SJCRH30 (cell line): ENCODE measurements around the gene EEF1A2. TPM values are rescaled to one million over a fixed set of nuclear protein-coding genes. Genes with fewer than 3 reads are reported as not detected.

Source experiments
- DNase-seq, 2 experiments: peaks; one replicate each; pipeline ENCODE4 v3.0.0-alpha.2; 2015 to 2020
- H3K27ac ChIP-seq: fragments of 250-450 bp; sonication (Bioruptor Pico); 2 replicates; pipeline ENCODE4 v1.5.1; 2020; ENCODE audit warnings: mild to moderate bottlenecking, moderate library complexity
- H3K27me3 ChIP-seq: fragments of 250-450 bp; sonication (Bioruptor Pico); 2 replicates; pipeline ENCODE4 v1.5.1; 2020; ENCODE audit warnings: mild to moderate bottlenecking, moderate library complexity
- H3K36me3 ChIP-seq: fragments of 250-450 bp; sonication (Bioruptor Pico); 2 replicates; pipeline ENCODE4 v1.5.1; 2020; ENCODE audit warnings: mild to moderate bottlenecking, moderate library complexity
- H3K4me1 ChIP-seq: fragments of 250-450 bp; sonication (Bioruptor Pico); 2 replicates; pipeline ENCODE4 v1.5.1; 2020; ENCODE audit warnings: mild to moderate bottlenecking, moderate library complexity
- H3K4me3 ChIP-seq: fragments of 250-450 bp; sonication (Bioruptor Pico); 2 replicates; pipeline ENCODE4 v1.5.1; 2020; ENCODE audit warnings: mild to moderate bottlenecking, moderate library complexity
- H3K9me3 ChIP-seq: fragments of 250-450 bp; sonication (Bioruptor Pico); replicated peaks from 2 replicates; pipeline ENCODE4 v1.5.1; 2020; ENCODE audit warnings: mild to moderate bottlenecking, moderate library complexity
- total RNA-seq: library from RNA; depleted of rRNA; stranded (reverse); fragments of >200 nt; shearing (Covaris generic); gene quantifications from 2 replicates; pipeline ENCODE4 v1.2.3, GENCODE V29; 2014; rRNA removed

The EEF1A2 gene
- total RNA-seq = 0.76 and 1.4 TPM in 2 replicates

DNA sequence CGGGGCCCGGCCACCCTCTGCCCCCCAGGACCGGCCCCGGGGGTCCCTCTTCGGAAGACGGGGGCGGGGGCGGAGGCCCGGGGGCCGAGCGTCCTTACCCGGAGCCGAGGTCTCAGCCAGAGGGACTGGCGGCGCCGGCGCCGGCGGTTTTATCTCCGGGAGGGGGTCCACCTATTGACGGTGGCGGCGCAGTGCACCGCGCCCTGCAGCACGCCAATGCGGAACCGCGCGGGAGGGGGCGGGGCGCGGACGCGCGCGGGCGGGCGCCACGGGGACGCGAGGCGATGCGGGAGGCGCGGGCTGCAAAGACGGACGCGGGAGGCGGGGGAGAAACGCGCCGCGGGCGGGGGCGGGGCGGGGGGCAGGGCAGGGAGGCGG is at the start of gene EEF1A2:
EEF1A2 (minus strand) TSS at position 124 of the 378 bp plus-strand sequence. CDS start 1,320 bp downstream, outside the sequence.
- Histone ChIP-seq H3K27ac (no peak within 1 kb of the TSS), H3K4me1 (peaks cover 19% of the 10 kb centered on the region), H3K36me3 (no peaks in the 10 kb centered on the region), H3K27me3 (peaks cover 37% of the 10 kb centered on the region), H3K4me3 (no peak within 1 kb of the TSS), H3K9me3 (no peaks in the 10 kb centered on the region)
- no peak for DNase-seq

DNA sequence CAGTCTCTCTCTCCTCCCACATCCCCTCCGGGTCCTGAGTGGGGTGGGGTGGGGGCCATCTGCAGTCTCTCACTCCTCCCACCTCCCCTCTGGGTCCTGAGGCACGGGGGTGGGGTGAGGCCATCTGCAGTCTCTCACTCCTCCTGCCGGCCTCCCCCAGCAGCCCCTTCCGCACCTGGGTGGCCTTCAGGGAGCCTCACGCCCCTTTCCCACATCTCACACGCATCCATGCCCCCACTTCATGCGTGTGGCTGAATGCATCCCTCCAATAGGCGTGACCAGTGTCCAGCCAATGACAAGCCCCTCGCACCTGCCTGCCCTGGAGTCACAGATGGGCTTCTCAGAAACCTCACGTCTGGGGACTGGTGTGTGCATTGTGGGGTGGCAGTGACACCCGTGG is 49.7 kb upstream of the EEF1A2 start:
- H3K27me3 ChIP-seq = peaks cover 64% of the 10 kb centered on the region
- DNase-seq = no peak

DNA sequence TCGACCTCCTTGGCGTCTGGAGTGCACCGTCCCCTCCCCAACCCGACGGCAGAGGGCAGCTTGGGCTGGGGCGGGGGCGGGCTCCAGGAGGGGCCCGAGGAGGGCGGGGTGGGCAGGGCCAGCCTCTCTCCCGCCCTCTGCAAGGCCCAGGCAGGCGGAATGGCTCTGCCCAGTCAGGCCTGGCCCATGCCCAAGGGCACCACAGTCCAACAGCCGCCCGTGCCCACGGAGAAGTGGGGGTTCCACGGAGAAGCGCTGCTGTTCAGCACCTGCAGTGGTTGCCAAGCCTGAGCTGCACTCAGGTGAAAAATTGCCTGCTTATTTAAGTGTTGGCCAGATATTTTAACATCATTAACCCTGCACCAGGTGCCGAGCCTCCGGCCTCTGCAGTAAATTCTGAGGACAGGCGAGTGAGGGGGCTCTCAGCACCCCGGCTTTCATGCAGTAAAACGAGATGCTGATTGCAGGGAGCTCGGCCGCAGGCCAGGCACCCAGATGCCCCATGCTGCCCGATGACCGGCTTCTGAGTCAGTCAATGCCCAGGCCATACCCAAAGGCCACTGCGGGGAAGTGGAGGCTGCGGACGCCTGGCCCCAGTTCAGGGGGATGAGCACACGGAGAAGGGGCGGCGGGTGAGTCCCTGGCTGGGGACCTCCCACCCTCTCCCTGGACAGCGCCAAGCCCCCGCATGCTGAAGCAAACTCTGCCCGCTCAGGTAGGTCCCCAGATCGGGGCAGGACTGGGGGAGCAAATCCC is 49.0 kb upstream of the EEF1A2 start, which contains the start of gene SRMS:
SRMS (minus strand) TSS at position 25 of the 756 bp plus-strand sequence. CDS start 286 bp downstream, outside the sequence.
- no peak for DNase-seq
- Histone ChIP-seq H3K36me3 (no peaks in the 10 kb centered on the region), H3K4me1 (peaks cover 6% of the 10 kb centered on the region; the same call in 1 of the 2 replicates), H3K27ac (no peak within 1 kb of the TSS), H3K27me3 (peaks cover 70% of the 10 kb centered on the region), H3K9me3 (no peaks in the 10 kb centered on the region), H3K4me3 (no peak within 1 kb of the TSS)

More for the DNA sequence above, 49.7 kb upstream of the EEF1A2 start:
- Histone ChIP-seq H3K36me3 (no peaks in the 10 kb centered on the region), H3K4me3 (no peak overlapping the region), H3K27ac (no peak overlapping the region), H3K9me3 (no peaks in the 10 kb centered on the region), H3K4me1 (peaks cover 8% of the 10 kb centered on the region; the same call in 1 of the 2 replicates)

DNA sequence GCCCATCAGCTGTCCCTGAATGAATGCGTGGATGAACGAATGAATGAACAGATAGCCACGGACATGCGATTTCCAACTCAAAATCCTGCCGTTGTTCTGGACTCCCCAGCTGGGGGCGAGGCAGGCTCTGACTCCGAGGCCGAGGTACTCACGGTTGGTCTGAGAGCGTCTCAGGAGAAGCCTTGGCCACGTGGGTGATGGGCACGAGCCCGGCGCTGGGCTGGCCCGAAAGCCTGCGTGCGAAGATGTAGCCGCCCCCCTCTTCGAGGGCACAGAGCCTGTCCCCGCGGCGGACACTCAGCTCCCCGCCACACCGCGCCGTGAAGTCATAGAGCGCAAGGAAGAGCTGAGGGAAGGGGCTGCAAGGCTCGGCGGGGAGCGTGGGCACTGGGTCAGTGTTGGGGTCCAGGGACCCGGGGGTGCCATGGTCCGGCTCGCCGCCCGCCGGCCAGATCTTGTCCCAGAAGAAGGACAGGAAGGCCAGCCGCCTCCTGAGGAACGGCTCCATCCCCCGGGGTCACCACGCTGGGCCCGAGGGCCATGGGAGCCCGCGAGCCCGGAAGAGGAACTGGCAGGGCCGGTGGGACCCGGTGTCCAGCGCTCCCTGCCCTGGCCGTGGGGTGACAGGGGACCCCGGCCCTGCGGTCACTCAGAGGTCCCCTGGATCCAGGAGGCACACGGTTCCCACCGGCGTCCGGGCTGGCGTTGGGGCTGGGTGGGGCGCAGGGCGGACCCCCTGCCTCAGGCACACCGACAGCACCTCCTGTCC is 48.3 kb upstream of the EEF1A2 start:
- DNase-seq = no peak
- no peak overlapping the region for H3K27ac ChIP-seq
- H3K27me3 ChIP-seq = peaks cover 70% of the 10 kb centered on the region
- H3K4me3 ChIP-seq = no peak overlapping the region
- H3K36me3 ChIP-seq = no peaks in the 10 kb centered on the region
- no peaks in the 10 kb centered on the region for H3K9me3 ChIP-seq
- no peaks in the 10 kb centered on the region for H3K4me1 ChIP-seq

DNA sequence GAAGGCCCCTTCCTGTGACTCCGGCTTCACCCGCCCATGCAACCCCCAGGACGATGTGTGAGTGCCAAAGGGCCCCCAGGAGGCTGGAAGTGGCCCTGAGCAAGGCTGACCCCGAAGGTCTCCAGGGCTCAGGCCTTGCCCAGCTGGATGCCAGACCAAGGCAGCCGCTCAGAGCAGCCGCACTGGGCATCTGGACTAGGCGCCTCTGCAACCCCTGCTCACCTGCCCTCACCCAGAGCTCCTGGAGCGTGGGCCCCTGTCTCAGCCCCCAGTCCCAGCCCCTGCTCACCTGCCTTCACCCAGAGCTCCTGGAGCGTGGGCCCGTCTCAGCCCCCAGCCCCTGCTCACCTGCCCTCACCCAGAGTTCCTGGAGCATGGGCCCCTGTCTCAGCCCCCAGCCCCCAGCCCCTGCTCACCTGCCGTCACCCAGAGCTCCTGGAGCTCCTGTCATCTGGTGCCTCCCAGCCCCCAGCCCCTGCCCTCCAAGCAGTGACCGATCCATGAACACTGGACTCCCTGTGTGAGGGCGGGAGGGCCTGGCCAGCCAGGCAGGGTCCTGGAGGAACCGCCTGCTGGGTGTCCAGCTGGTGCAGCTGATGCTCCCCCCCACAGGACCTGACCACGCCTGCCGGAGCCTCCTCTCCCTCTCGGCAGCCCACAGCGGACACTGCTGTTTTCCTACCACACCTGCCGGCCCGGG is 47.5 kb upstream of the EEF1A2 start:
- Histone ChIP-seq H3K4me1 (no peaks in the 10 kb centered on the region), H3K27ac (no peak overlapping the region), H3K4me3 (no peak overlapping the region), H3K27me3 (peaks cover 70% of the 10 kb centered on the region), H3K9me3 (no peaks in the 10 kb centered on the region), H3K36me3 (no peaks in the 10 kb centered on the region)
- DNase-seq = no peak

DNA sequence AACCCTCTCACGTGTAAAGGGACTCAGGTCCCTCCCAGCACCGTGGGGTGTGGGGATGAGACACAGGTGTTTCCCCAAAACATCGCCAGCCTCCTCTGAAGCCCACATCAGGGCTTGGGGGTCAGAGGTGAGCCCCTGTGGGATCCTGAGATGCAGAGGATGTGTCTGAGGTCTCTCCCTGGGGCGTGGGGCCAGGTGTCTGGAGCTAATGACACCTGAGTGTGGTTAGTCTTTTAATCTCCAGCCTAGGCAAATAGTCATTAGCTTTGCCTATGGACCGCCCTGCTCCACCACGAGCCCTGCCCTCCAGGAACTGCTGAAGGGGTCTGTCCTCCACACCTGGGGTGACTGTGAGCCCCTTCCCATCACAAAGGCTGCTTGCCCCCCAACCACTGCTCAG is 46.9 kb upstream of the EEF1A2 start:
- Histone ChIP-seq H3K36me3 (no peaks in the 10 kb centered on the region), H3K9me3 (no peaks in the 10 kb centered on the region), H3K27ac (no peak overlapping the region), H3K4me3 (no peak overlapping the region), H3K4me1 (no peaks in the 10 kb centered on the region), H3K27me3 (peaks cover 68% of the 10 kb centered on the region)
- no peak for DNase-seq

DNA sequence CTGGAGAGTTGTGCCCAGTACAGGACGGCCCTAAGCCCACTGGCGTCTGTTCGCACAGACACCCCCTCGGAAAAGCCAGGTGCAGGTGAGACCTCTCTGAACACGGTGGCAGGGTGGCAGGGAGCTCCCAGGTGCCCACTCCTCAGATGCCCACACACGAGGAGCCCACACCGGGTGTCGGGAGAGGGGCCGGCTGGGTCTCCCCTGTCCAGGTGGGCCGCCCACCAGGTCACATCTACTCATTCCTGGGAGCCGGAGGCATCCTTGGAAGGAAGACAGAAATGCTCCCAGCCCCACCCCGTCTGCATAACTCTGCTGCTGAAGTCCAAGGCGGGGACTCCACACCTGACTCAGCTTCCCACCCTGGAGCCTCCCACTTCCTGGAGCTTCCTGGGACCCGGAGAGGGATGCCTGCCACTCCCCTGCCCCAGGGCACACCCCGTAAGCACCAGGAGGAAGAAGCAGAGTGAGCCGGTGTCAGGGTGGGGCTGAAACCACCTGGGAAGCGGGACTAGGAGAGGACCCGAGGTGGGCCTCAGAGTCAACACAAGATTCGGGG is 46.2 kb upstream of the EEF1A2 start:
- peaks cover 63% of the 10 kb centered on the region for H3K27me3 ChIP-seq
- H3K4me3 ChIP-seq = no peak overlapping the region
- no peak for DNase-seq
- H3K36me3 ChIP-seq = no peaks in the 10 kb centered on the region
- H3K27ac ChIP-seq = no peak overlapping the region
- H3K4me1 ChIP-seq = no peaks in the 10 kb centered on the region
- no peaks in the 10 kb centered on the region for H3K9me3 ChIP-seq

DNA sequence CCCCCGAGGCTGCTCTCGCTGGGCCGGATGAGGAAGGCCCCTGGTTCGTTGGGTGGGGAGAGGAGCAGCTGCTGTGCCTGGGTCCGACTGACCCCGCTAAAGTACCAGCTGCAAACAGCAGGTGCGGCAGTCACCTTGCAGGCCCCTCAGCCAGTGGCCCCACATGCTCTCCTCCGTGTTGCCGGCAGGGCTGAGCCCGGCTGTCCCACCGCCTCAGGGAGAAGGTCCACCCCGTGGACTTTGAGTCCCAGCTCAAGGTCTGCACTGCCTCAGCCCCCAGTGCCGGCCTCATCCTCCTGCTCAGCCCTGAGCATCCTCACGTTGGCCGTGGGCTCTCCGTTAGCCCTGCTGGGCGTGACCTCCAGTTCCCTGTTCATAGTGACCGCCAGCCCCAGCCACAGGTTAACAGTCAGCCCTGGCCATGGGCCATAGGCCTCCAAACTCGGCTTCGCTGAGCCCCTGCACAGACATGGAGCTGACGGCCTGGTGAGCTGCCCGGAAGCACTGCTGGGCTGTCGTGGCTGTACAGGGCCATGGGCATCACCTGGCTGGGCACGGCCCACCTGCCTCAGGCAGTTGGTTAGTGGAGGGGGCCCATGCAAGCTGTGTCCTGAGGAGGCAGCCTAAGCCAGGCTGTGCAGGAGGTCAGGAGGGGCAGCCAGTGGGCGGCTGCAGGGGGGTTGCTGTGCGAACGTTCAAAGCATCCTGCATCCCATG is 45.5 kb upstream of the EEF1A2 start:
- Histone ChIP-seq H3K27me3 (peaks cover 57% of the 10 kb centered on the region), H3K4me3 (no peak overlapping the region)

DNA sequence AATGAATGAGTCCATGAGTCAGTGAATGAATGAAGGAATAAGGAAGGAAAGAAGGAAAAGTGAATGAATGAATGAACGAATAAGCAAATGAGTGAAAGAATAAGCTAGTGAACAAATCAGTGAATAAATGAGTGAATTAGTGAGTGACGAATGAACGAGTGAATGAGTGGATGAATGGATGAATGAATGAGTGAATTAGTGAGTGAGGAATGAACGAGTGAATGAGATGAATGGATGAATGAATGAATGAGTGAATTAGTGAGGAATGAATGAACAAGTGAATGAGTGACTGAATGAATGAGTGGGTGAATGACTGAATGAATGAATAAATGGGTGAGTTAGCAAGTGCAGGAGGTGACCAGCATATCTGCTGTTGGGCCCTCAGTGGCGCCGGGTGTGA is 44.9 kb upstream of the EEF1A2 start:
- Histone ChIP-seq H3K27me3 (peaks cover 56% of the 10 kb centered on the region), H3K36me3 (no peaks in the 10 kb centered on the region), H3K4me1 (no peaks in the 10 kb centered on the region), H3K9me3 (no peaks in the 10 kb centered on the region), H3K27ac (no peak overlapping the region), H3K4me3 (no peak overlapping the region)
- DNase-seq = no peak

More for the DNA sequence above, 45.5 kb upstream of the EEF1A2 start:
- H3K9me3 ChIP-seq = no peaks in the 10 kb centered on the region
- DNase-seq = no peak
- no peak overlapping the region for H3K27ac ChIP-seq
- no peaks in the 10 kb centered on the region for H3K4me1 ChIP-seq
- no peaks in the 10 kb centered on the region for H3K36me3 ChIP-seq

DNA sequence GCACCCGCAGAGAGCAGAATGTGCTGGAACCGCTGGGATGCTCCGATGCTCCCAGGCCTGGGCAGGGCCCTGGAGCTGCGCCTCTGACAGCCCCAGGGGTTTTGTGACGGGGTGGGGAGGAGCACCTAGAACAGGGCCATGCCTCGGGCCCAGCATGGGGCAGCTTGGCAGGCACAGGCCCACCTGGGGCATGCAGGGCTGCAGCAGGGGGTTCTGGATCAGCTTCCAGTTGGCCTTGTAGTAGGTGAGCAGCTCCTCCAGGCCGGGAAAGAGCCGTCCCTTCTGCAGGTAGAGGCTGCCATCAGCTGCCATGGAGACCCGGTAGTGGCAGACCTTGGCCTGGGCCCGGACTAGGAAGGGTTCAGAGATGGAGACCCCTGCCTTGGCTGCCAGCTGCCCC is 44.2 kb upstream of the EEF1A2 start:
- Histone ChIP-seq H3K9me3 (no peaks in the 10 kb centered on the region), H3K27me3 (peaks cover 50% of the 10 kb centered on the region), H3K4me1 (no peaks in the 10 kb centered on the region), H3K4me3 (no peak overlapping the region), H3K36me3 (no peaks in the 10 kb centered on the region), H3K27ac (no peak overlapping the region)
- DNase-seq = no peak

DNA sequence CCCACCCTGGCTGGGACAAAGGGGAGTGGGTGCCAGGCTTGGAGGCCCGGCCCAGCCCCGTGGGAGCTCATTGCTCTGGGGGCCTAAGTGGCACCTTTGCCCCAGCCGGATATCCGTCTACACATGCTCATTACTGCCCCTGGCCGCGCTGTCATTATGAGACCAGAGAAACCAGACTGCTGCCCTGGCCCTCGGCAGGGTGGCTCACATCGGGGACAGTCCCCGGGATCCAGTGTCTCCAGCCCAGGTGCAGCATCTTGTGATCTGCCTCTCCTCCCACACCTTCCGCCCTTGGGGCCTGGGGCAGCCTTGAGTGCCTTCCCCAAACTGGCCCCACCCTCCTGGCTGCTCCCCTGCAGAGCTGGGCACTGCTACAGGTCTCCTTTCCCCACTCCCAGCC is 43.8 kb upstream of the EEF1A2 start:
- Histone ChIP-seq H3K9me3 (no peaks in the 10 kb centered on the region), H3K36me3 (no peaks in the 10 kb centered on the region), H3K27me3 (peaks cover 46% of the 10 kb centered on the region), H3K27ac (no peak overlapping the region), H3K4me1 (no peaks in the 10 kb centered on the region), H3K4me3 (no peak overlapping the region)
- DNase-seq = no peak

DNA sequence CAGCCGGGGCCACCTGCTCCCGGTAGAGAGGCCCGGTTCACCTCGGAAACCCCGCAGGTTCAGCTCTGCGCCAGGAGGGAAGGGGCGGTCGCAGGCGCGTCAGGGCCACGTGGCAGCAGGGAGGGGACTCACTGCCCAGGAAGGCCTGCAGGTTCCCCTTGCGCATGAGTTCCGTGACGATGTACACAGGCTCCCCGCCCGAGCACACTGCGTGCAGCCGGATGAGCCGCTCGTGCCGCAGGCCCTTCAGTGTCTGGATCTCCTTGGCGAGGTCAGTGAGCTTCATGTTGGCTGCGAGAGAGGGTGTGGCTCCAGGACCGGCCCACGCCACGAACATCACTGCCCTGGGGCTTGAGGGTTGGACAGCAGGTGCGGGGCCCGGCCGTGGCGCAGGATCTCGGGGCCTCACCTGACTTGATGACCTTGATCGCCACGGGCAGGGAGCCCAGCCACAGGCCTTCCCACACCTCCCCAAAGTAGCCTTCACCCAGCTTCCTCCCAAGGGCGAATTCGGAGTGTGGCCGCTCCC is 43.2 kb upstream of the EEF1A2 start:
- no peaks in the 10 kb centered on the region for H3K9me3 ChIP-seq
- peaks cover 5% of the 10 kb centered on the region for H3K4me1 ChIP-seq
- no peaks in the 10 kb centered on the region for H3K36me3 ChIP-seq
- DNase-seq = no peak
- no peak overlapping the region for H3K4me3 ChIP-seq
- H3K27ac ChIP-seq = no peak overlapping the region
- H3K27me3 ChIP-seq = peaks cover 42% of the 10 kb centered on the region

DNA sequence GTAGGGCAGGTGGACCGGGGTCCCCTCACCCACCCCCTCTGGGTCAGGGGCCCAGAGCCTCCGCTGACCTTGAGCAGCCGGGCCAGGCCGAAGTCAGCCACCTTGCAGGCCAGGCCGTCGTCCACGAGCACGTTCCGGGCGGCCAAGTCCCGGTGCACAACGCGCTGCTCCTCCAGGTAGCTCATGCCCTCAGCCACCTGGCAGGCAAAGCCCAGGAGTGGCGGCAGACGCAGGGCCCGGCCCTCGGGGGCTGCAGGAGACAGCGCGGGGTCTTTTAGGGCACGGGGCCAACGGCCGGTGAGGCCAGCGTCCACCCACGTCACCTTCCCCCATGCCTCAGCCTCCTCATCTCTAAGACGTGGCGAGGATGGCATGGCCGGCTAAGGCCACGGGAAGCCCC is 42.5 kb upstream of the EEF1A2 start:
- H3K27me3 ChIP-seq = peaks cover 37% of the 10 kb centered on the region
- no peak for DNase-seq
- no peak overlapping the region for H3K27ac ChIP-seq
- peaks cover 12% of the 10 kb centered on the region for H3K4me1 ChIP-seq
- no peaks in the 10 kb centered on the region for H3K9me3 ChIP-seq
- H3K4me3 ChIP-seq = no peak overlapping the region
- H3K36me3 ChIP-seq = no peaks in the 10 kb centered on the region
